ENCODE results near the gene LAMA2.

DNA sequence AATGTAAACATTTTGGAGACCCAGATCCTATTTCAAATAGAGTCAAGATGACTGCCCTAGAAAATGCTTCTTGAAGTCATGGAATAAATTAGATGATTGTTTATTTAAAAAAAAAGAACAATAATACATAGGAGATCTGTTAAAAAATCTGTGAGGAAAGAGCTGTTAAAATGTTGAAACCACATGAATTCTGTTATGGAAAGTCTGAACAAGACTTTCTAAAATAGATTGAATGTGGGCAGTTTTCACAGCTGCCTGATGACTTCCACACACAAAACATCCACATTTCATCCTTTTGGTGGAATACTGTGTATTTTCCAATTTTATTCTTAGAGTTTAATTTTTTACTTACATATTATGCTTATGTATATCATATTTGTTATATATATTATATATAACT is 186.1 kb downstream of the LAMA2 start:
- TF ChIP-seq CTCF (IDR thresholded peaks at IDR 0.05; ENCODE audit: low read length) (no peak), EZH2 (optimal IDR thresholded peaks at IDR 0.05; ENCODE audit: low read depth, low read length) (no peak)
